HG03571 (cell line): ENCODE results near the gene TTC9C.
A peak's percentile ranks its signal among the peaks of the same experiment; 100 is the strongest.
"Not testable (repeated sequence)": the region's sequence is repeated elsewhere in the genome, so short reads cannot be mapped to it uniquely, and the experiment has no call there.

Experiments used
- ATAC-seq: cut with Tn5 transposase; IDR thresholded peaks from one replicate; pipeline ENCODE4 v1.9.1; 2021; ENCODE audit not compliant: unreplicated experiment

The TTC9C gene

GRCh38 chr11:62728171-62728988 is at the start of gene TTC9C:
Gene TTC9C, plus strand, starts transcription at chr11:62728486. Its CDS starts 363 bp downstream, at chr11:62728849.
- ATAC-seq: peak; percentile 13

- peak; percentile 51 for ATAC-seq
Observed at GRCh38 chr11:62678770-62679696, 49.3 kb upstream of the TTC9C start, which contains the start of gene UBXN1. Gene UBXN1, minus strand, starts transcription at chr11:62679073. Its CDS starts 150 bp downstream, at chr11:62678923.

GRCh38 chr11:62680825-62681240 is 47.5 kb upstream of the TTC9C start:
- ATAC-seq: no peak

GRCh38 chr11:62682518-62682917 is 45.8 kb upstream of the TTC9C start:
- no peak for ATAC-seq

GRCh38 chr11:62687508-62688396 is 40.5 kb upstream of the TTC9C start:
- ATAC-seq: no peak

GRCh38 chr11:62688491-62688890 is 39.8 kb upstream of the TTC9C start:
- ATAC-seq: no peak

- ATAC-seq: no peak
Observed at GRCh38 chr11:62689421-62690183, 38.7 kb upstream of the TTC9C start, which contains the start of gene LRRN4CL. Gene LRRN4CL, minus strand, starts transcription at chr11:62689530. Its CDS starts 1,022 bp downstream, at chr11:62688508.

GRCh38 chr11:62693624-62694023 is 34.7 kb upstream of the TTC9C start:
- not testable (repeated sequence) for ATAC-seq

GRCh38 chr11:62694455-62695167 is 33.7 kb upstream of the TTC9C start:
- no peak for ATAC-seq

GRCh38 chr11:62702246-62702645 is 26.0 kb upstream of the TTC9C start:
- ATAC-seq: no peak

GRCh38 chr11:62703921-62704320 is 24.4 kb upstream of the TTC9C start:
- not testable (repeated sequence) for ATAC-seq

GRCh38 chr11:62705413-62705812 is 22.9 kb upstream of the TTC9C start:
- no peak for ATAC-seq

GRCh38 chr11:62705880-62706849 is 22.1 kb upstream of the TTC9C start:
- peak; percentile 53 for ATAC-seq

GRCh38 chr11:62706850-62707247 is 21.4 kb upstream of the TTC9C start:
- ATAC-seq: no peak

- ATAC-seq: no peak
Observed at GRCh38 chr11:62707277-62707861, 20.9 kb upstream of the TTC9C start, which contains the start of the genes BSCL2 and GNG3. Gene BSCL2, minus strand, starts transcription at chr11:62707424. Its CDS starts 229 bp downstream, at chr11:62707195. Gene GNG3, plus strand, starts transcription at chr11:62707676. Its CDS starts 620 bp downstream, at chr11:62708296.

GRCh38 chr11:62708392-62708791 is 19.9 kb upstream of the TTC9C start:
- no peak for ATAC-seq

- ATAC-seq: no peak
Observed at GRCh38 chr11:62708793-62709192, 19.5 kb upstream of the TTC9C start.
